GM19468 (cell line): ENCODE results near the gene TPP1.

ENCODE experiments used
- ATAC-seq: cut with Tn5 transposase; IDR thresholded peaks from one replicate; pipeline ENCODE4 v1.9.1; 2021; ENCODE audit warnings: mild to moderate bottlenecking, moderate library complexity, moderate number of reproducible peaks; ENCODE audit not compliant: unreplicated experiment; ENCODE audit errors: extremely low read depth

The TPP1 gene

DNA sequence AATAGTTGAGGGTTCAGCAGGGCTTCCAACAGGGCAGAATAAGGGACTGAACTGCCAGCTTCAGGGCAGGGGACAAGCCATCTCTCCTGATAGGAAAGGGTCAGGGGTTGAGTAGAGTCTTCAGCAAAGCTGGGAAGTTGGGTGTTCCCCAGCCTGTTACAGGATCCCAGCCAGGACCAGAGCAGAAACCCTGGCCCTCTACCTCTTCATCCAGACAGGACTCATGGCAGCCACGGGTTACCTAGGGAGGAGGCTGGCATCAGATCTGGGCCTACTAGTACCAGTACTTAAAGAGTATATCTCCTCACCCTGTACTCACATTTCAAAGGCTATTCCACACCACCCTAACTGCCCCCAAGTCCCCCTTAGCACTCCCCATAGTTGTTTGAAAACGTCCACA lies 4.8 kb downstream of the TPP1 start:
- no peak for ATAC-seq

DNA sequence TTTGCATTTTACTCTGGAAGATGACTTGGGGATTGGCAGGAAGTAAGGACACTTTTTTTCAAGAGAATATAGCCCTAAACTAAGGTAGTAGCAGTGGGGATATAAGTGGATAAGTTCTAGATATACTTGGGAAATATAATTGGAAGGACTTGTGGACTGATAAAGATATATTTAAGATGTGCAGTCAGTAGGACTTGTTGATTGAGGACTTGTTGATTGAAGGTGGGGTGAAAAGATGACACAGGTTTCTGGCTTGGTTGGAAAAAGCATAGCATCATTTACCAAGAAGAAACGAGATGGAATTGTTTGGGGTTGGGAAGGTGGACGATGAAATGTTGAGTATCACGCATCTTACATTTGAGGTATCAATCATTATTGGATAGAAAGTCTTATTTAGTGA lies 5.7 kb downstream of the TPP1 start:
- no peak for ATAC-seq

DNA sequence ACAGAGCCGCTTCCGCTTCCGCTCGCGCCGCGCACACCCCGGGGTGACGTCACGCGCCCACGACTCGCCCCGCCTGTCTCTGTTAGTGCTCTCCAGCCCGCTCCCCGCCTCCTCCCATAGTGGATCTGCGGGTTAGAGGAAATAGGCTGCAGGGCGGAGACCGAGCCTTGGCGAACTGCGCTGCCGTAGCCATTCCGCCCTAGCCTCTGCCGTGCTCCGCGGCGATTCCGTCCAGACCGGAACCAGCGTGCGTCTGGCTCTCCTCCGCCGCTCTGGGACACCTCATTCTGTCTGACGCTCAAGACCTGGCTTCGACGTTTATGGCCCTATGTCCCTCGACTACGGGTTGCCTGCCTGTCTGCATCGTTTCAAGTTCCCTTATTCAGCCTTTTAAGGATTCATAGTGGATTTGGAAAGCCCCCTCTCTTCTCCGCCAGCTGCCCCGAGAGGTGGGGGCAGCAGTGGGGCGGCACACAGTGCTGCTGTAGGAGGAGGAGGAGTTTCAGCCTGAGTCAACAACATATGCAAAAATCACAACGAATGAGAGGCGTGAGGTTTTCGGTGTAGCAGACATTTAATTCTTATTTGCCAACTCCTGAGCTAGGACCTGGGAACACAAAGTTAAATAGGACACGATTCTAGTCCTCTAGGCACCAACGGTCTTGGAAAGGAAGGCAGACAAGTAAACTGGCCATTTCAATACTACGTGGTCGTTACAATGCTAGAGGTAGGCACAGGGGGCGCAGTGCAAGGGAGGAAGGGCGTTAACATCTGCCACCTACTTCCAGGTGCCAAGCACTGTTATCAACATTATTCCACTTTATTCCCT lies 6.8 kb downstream of the TPP1 start, which contains the start of gene TAF10:
TSS of gene TAF10 (minus strand) at position 4 of the 829 bp plus-strand sequence. CDS start 27 bp downstream, outside the sequence.
- ATAC-seq, result peak; percentile 71

DNA sequence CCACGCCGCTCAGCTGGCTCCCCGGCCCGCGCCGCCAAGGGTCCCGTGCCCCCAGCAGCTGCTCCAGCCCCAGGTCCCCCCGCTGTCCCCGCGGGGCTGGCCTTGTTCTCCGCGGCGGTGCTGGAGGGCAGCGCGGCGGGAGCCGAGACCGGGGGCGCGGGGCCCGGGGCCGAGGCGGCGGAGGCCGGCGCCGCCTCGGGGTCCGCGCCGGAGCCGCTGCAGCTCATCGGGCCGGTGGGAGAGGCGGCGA lies 7.3 kb downstream of the TPP1 start:
- peak; percentile 5 for ATAC-seq

DNA sequence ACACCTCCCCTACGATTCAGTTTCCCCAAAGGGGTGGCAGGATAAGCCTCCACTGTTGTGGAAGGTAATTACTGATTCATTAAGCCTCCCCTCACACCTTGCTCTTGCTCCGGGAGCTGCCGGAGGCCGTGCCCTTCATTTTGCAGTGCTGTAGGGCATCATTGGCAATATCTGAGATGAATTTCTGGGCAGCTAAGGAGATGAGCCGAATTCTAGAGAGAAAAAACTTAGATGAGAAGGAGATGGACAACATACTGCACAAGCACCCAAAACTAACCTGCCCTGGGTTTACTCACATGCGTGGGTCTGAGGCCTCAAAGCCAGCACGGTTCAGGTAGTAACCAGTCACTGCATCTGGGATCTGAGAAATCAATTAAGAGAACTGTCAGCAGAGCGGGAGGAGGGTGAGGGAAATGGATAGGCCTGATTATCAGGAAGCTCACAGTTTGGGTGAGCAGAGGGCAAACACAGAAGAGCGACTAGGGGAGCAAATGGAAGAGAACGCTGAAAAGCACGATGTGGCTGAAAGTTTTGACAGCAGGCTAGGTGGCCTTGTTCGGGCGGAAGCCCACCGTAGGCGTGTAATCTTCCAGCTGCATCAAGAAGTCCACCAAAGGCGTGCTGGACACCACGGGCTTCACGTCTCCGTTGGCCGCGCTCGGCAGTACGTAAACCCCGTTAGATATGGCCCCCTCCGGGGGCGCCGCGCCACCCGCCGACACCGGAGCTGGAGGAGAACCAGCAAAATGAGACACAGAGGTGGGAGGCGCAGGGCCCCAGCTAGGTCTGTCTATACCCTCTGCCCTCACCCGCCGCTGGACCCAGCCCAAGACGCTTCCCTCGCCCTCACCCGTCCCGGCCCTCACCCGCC lies 7.9 kb downstream of the TPP1 start:
- no peak for ATAC-seq

DNA sequence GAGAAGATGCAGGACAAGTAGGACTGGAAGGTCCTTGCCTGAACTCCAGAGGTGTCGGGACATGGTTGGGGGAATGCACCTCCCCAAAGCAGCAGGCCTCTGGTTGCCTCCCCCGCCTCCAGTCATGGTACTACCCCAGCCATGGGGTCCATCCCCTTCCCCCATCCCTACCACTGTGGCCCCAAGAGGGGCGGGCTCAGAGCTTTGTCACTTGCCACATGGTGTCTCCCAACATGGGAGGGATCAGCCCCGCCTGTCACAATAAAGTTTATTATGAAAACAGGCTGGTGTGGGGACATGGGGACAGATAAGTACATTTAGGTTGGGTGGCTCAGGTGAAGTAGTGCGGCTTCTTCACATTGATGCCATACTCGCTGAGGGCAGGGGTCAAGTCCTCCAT lies 8.6 kb downstream of the TPP1 start:
- no peak for ATAC-seq

DNA sequence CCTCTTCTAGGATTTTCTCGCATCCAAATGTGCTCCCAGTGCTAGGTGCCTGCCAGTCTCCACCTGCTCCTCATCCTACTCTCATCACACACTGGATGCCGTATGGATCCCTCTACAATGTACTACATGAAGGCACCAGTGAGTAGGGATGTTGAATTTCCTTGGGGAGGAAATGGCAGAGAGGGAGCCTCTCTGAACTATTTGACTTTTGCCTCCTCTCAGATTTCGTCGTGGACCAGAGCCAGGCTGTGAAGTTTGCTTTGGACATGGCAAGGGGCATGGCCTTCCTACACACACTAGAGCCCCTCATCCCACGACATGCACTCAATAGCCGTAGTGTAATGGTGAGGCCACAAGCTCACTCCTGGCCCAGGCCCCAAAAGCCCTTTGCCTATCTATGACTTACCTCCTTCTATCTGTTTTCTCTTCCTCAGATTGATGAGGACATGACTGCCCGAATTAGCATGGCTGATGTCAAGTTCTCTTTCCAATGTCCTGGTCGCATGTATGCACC lies 9.7 kb downstream of the TPP1 start:
- no peak for ATAC-seq

DNA sequence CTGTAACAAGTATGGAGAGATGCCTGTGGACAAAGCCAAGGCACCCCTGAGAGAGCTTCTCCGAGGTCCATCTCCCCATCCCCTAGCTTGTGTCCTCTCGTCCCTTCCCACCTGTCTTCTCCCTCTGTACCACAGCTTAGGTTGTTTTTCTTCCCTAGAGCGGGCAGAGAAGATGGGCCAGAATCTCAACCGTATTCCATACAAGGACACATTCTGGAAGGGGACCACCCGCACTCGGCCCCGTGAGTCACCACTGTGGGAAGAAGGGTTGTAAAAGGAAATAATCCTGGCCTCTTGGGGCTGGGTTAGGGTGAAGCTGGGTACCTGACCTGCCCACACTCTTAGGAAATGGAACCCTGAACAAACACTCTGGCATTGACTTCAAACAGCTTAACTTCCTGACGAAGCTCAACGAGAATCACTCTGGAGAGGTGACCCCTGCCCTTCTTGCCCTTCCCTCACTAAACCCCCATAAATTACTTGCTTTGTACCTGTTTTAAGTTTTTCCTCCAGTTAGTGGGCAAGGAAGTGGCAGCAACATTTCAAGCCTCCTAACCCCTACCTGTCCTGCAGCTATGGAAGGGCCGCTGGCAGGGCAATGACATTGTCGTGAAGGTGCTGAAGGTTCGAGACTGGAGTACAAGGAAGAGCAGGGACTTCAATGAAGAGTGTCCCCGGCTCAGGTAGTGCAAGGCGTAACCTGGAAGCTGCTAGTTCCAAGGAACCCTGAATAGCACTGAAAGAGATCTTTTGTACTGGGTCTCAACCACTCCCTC lies 10.3 kb downstream of the TPP1 start:
- no peak for ATAC-seq

DNA sequence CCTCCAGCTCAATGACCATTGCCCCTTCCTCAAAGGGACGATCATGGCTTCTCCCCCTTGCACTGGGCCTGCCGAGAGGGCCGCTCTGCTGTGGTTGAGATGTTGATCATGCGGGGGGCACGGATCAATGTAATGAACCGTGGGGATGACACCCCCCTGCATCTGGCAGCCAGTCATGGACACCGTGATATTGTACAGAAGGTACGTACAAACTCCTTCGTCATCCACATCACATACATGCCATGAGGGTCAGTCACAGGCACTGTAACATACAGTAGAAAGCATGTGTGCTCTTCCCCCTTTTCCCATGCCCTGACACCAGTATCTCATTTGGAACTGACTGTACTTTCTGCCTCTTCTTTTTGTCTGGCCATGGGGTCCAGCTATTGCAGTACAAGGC lies 11.2 kb downstream of the TPP1 start:
- ATAC-seq, result no peak

DNA sequence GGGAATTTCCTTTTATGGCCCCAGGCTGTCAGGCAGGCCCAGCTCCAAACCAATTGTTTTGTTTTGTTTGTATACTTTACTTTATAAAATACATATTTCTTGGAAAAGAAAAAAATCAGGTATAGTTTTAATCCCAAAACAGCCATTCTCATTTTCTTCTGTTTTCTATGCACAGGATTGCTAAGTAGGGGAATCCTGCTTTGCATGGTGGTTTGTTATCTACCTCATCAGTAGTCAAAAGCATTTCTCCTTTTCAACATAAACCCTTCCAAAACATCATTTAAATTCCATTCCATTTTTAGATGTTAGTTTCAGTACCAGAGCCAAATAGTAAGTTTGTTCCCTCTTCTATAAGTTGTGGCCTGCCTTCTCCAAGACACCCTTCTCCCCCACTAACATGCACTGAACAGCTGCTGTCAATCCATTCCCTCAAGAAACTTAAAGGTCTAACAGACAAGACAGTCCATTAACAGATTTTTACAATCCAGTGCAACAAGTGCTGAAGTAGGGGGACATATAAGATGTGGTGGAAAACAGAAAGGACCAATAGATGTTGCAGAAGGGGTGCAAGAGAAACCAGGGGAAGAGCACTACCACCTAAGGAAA lies 11.9 kb downstream of the TPP1 start:
- ATAC-seq, result no peak

DNA sequence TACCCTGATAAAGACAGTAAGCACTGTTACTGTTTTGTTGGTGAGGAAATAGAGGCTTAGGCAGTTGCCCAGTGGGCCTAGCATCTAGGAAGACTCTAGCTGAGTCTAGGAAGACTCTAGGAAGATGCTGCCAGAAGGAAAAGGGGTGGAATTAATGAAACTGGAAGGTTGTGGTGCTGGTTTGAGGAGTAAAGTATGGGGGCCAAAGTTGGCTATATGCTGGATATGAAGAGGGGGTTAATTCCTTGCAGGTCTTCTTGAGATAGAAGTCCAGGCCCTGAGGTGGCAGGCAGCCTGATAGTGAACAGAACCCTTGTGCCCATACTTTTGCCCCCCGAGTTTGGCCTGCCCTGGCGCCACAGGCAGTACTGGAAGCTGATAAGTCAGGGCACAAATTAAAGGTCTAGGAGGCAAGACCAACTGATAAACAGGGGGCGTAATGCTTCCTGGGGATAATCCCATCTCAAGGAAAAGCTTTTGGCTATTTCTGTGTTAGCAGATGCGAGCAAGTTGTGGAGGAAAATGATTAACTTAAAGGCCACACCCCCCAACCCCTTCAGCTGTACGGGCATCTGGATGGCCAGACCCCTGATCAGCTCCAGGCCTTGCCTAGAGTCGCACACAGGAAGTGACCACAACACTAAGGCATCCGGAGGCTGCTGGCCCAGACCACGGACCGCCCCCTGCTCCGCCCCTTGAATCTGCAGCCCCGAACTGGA lies 12.6 kb downstream of the TPP1 start:
- peak; percentile 37 for ATAC-seq

DNA sequence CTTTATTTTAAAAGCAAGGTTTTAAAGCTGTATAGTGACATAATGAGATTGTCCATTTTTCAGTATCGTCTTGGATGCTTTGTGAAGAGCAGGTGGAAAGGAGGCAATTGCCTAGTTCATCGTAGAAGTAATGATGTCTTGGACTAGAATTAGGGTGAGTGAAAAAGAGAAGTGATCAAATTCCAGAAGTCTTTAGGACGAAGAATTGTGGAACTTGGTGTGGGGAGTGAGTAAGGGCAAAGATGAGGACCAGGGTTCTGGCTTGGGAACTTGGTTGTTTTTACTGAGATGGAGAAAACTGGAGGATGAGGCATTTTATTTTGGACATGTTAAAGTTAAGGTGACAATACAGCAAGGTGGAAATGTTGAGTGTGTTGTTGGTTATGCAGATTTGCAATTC lies 14.4 kb downstream of the TPP1 start:
- no peak for ATAC-seq

DNA sequence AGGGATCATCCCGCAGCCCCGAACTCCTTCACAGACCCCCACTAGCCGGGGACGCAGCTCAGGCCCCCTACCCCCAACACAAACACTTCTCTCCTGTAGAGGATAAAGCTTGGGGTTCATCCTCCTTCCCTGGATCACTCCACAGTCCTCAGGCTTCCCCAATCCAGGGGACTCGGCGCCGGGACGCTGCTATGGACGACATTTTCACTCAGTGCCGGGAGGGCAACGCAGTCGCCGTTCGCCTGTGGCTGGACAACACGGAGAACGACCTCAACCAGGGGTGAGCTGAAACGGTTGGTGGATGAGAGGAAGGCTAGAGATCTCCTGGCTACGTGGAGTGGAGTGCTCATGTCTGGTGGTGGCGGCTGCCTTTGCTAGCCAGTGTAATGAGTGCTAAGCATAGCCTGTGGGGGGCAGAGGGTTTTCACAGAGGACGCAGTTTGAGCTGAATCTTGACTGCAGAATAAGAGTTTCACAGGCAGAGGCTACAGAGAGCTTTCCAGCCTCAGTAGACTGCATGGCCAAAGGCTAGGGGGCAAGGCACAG lies 15.1 kb downstream of the TPP1 start:
- no peak for ATAC-seq

DNA sequence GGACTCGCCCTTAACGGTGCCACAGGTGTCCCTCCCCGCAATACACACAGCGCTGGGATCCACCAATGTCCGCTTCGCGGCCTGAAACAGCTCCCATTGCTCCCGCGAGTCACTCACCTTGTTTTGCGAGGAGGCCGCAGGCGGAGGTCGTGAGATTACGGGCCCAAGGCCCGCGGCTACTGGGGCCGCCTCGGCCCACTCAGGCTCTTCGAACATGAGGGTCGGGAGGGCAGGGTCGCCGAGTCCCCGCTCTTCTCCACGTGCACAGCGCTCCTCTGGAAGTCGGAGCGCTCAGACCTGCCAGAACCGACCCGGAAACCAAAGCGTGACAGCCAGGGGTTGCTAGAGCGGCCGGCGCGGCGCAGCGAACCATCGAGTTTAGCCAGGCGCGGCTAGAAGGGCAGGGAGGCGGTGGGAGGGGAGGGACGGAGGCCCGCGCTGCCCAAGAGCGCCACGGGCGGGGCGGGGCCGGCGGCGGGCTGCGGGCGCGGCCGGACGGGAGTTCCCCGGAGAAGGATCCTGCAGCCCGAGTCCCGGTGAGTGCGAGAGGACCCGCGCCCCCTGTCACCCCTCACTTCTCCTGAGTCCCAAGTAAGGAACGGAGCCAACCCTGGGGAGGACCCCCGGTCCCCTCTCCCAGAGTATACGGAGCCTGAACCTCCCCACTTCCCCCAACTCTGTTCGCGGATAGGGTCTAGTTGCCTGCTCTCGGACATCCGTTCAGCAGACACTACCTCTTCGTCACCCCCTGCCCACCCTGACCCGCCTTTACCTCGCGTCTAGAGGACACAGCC lies 15.7 kb downstream of the TPP1 start, which contains the start of the genes ILK and RRP8:
TSS of gene ILK (plus strand) at position 488 of the 794 bp plus-strand sequence. CDS start 498 bp downstream, outside the sequence.
TSS of gene RRP8 (minus strand) at position 330 of the 794 bp plus-strand sequence. CDS start at position 216, 114 bp downstream.
- peak; percentile 48 for ATAC-seq

DNA sequence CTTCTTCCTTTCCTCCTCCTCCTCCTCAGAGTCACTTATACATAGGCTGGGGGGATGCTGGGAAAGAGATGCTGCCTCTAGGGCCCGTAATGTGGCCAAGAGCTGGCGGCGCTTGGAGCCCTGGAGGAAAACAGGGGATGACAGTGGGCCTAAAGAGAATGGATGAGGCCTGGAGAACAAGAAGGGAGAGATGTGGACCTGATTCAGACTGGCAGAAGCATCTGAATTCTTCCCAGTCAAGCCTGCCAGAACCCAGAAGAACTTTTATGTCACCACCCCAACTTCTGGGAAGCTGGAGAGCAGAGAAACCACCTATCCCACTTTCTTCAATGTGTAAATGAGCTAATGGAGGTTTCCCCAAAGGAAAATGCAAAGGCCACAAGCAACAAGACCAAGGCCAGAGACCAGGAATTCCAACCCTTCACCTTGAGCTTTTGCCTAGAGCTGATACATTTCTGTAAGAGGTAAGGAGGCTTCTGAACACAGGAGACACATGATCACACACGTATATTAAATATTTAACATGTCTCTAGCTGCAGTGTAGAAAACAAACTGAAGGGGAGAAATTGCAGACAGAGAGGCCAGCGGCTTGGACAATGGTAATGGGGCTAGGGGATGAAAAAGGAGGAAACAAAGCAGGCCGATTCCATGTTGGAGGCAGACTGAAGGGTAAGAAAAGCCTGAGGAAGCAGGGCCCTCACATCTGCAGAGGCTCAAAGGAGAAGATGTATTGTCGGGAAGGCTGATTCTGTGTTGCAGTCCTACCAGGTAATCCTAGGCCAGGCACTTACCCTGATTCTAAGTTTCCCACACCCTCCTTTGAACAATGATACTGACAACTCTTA lies 16.9 kb downstream of the TPP1 start:
- no peak for ATAC-seq

DNA sequence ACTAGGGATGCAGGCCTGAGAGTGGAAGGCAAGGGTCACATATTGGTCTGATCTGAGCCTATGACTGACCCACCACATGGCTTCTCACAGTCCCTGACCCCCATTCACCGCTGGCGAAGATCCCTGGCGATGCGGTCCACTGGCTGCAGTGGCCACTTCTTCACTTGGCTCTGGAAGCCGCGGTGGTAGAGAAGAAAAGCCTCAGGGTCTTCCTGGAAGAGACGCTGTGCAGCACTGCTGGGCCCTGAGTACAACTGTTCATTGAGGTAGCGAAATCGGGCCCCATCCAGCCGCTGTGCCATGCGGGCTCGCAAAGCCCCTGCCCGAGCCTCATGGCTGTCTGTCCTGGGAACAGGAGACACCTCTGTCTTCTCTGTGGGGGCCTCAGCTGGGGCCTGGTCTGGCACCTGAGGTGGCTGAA lies 18.2 kb downstream of the TPP1 start:
- ATAC-seq, result no peak

DNA sequence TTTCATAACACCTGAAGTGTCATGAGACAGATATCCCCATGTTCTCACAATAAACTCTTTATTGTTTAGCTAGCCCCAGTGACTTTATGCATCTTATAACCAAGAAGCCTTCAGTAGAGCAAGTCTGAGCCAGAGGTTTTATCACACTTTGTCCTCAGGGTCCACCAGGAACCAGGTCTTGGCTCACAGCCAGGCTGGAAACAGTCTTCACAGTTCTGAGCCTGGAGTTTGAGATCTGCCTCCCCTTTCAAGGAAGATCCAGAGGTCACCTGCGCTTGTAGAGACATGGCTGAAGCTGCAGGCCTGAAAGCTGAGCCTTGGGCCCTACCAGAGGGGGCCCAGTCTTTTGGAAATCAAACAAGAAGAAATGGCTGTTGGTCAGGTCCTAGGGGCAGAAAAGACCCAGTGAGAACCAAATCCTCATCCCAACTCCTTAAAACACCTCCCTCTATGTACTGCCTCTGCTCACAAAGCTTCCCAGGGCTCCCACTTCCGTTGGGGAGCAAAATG lies 19.3 kb downstream of the TPP1 start:
- no peak for ATAC-seq
